Bronchial smooth muscle cell (primary cell): ENCODE results near the gene TRAF2. TPM values are rescaled to one million over a fixed set of nuclear protein-coding genes. Genes with fewer than 3 reads are reported as not detected.

Source experiments
- total RNA-seq: library from RNA; depleted of rRNA; stranded (reverse); fragments of >200 nt; gene quantifications from 2 replicates; pipeline ENCODE4 v1.2.1, GENCODE V29; 2014

TRAF2 gene
- 6.0 and 9.2 TPM in 2 replicates for total RNA-seq

GRCh38 chr9:136885950-136886578 lies at the start of gene TRAF2:
Gene TRAF2, plus strand, starts transcription at chr9:136886516. Its CDS starts 12,225 bp downstream, at chr9:136898741.

GRCh38 chr9:136842380-136842948 lies 43.9 kb upstream of the TRAF2 start, which contains the start of gene AJM1:
Gene AJM1, plus strand, starts transcription at chr9:136842478. Its CDS starts 1,937 bp downstream, at chr9:136844415.

GRCh38 chr9:136849038-136849959 lies 37.0 kb upstream of the TRAF2 start, which contains the start of gene PHPT1:
Gene PHPT1, plus strand, starts transcription at chr9:136849409. Its CDS starts 22 bp downstream, at chr9:136849431.

GRCh38 chr9:136851941-136852663 lies 34.2 kb upstream of the TRAF2 start, which contains the start of gene MAMDC4:
Gene MAMDC4, plus strand, starts transcription at chr9:136852346. Its CDS starts 71 bp downstream, at chr9:136852417.

GRCh38 chr9:136944519-136945332 lies 58.4 kb downstream of the TRAF2 start, which contains the start of the genes C8G and FBXW5:
Gene C8G, plus strand, starts transcription at chr9:136945243. Its CDS starts 78 bp downstream, at chr9:136945321.
Gene FBXW5, minus strand, starts transcription at chr9:136944738. Its CDS starts 655 bp downstream, at chr9:136944083.

GRCh38 chr9:136951541-136952320 lies 65.4 kb downstream of the TRAF2 start, which contains the start of gene LCN12:
Gene LCN12, plus strand, starts transcription at chr9:136952273. Its CDS starts 55 bp downstream, at chr9:136952328.

Other genes starting within 250 kb of the TRAF2 start
- 6.1 and 8.7 TPM in 2 replicates for gene EGFL7, start 223.6 kb upstream of the TRAF2 start, total RNA-seq
- gene AGPAT2, start 199.1 kb upstream of the TRAF2 start, total RNA-seq, result 27.7 and 31.8 TPM in 2 replicates
- 0.69 and 1.1 TPM in 2 replicates for gene DIPK1B, start 173.9 kb upstream of the TRAF2 start, total RNA-seq
- 0.16 TPM in 1 of 2 replicates, not detected in the other for gene LCN10, start 143.6 kb upstream of the TRAF2 start, total RNA-seq
- gene LCN6, start 138.0 kb upstream of the TRAF2 start, total RNA-seq, result not detected in 2 replicates
- gene LCN8, start 128.3 kb upstream of the TRAF2 start, total RNA-seq, result not detected in 2 replicates
- gene LCN15, start 122.0 kb upstream of the TRAF2 start, total RNA-seq, result not detected in 2 replicates
- gene TMEM141, start 95.2 kb upstream of the TRAF2 start, total RNA-seq, result 44.7 and 44.8 TPM in 2 replicates
- gene CCDC183, start 90.2 kb upstream of the TRAF2 start, total RNA-seq, result 0.32 and 0.43 TPM in 2 replicates
- 54.9 and 57.4 TPM in 2 replicates for gene RABL6, start 78.6 kb upstream of the TRAF2 start, total RNA-seq
- gene AJM1, start 44.0 kb upstream of the TRAF2 start, total RNA-seq, result 0.95 and 1.5 TPM in 2 replicates
- 177 and 292 TPM in 2 replicates for gene PHPT1, start 37.1 kb upstream of the TRAF2 start, total RNA-seq
- gene MAMDC4, start 34.2 kb upstream of the TRAF2 start, total RNA-seq, result 0.32 and 1.1 TPM in 2 replicates
- gene EDF1, start 20.2 kb upstream of the TRAF2 start, total RNA-seq, result 386 and 552 TPM in 2 replicates
- 107 and 184 TPM in 2 replicates for gene FBXW5, start 58.2 kb downstream of the TRAF2 start, total RNA-seq
- 0.32 and 0.69 TPM in 2 replicates for gene C8G, start 58.7 kb downstream of the TRAF2 start, total RNA-seq
- not detected in 2 replicates for gene LCN12, start 65.8 kb downstream of the TRAF2 start, total RNA-seq
- 0.79 and 6.0 TPM in 2 replicates for gene PTGDS, start 91.0 kb downstream of the TRAF2 start, total RNA-seq
- gene LCNL1, start 96.5 kb downstream of the TRAF2 start, total RNA-seq, result 0.16 and 0.34 TPM in 2 replicates
- gene PAXX, start 105.9 kb downstream of the TRAF2 start, total RNA-seq, result 5.8 and 8.5 TPM in 2 replicates
- 6.8 and 8.2 TPM in 2 replicates for gene CLIC3, start 110.1 kb downstream of the TRAF2 start, total RNA-seq
- gene ABCA2, start 141.7 kb downstream of the TRAF2 start, total RNA-seq, result 14.2 and 23.9 TPM in 2 replicates
- not detected in 2 replicates for gene FUT7, start 145.6 kb downstream of the TRAF2 start, total RNA-seq
- 11.5 and 13.1 TPM in 2 replicates for gene NPDC1, start 159.7 kb downstream of the TRAF2 start, total RNA-seq
- gene ENTPD2, start 167.5 kb downstream of the TRAF2 start, total RNA-seq, result under 0.01 TPM in 1 of 2 replicates, not detected in the other
- 0.26 and 0.47 TPM in 2 replicates for gene SAPCD2, start 184.0 kb downstream of the TRAF2 start, total RNA-seq
- 16.2 and 18.1 TPM in 2 replicates for gene UAP1L1, start 191.0 kb downstream of the TRAF2 start, total RNA-seq
- gene MAN1B1, start 200.5 kb downstream of the TRAF2 start, total RNA-seq, result 73.7 and 76.9 TPM in 2 replicates
- gene DPP7, start 228.2 kb downstream of the TRAF2 start, total RNA-seq, result 67.8 and 115 TPM in 2 replicates